HG02623 (cell line): ENCODE data around the gene ARFGAP3.

Experiments
- ATAC-seq: cut with Tn5 transposase; IDR thresholded peaks from one replicate; pipeline ENCODE4 v1.9.1; 2021; ENCODE audit warnings: moderate library complexity; ENCODE audit not compliant: unreplicated experiment

The ARFGAP3 gene

DNA sequence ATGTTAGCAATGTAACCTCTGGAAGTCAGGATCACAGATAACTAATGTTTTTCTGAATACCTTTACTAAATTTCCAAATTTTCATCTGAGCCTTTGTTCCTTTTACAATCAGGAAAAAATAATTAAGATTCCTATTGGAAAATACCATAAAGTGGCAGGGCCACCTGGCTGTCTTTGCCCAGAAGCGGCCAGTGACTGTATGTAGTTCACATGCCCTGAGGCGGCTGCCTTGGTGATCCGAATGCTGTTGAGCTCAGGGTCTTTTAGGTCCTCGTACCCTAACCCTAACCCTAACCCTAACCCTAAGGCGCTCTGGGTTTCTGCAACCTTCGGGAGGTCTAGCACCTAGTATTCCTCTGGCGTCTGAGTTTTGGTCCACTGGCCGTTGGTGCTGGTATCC lies 8.5 kb upstream of the ARFGAP3 start:
- no peak for ATAC-seq

DNA sequence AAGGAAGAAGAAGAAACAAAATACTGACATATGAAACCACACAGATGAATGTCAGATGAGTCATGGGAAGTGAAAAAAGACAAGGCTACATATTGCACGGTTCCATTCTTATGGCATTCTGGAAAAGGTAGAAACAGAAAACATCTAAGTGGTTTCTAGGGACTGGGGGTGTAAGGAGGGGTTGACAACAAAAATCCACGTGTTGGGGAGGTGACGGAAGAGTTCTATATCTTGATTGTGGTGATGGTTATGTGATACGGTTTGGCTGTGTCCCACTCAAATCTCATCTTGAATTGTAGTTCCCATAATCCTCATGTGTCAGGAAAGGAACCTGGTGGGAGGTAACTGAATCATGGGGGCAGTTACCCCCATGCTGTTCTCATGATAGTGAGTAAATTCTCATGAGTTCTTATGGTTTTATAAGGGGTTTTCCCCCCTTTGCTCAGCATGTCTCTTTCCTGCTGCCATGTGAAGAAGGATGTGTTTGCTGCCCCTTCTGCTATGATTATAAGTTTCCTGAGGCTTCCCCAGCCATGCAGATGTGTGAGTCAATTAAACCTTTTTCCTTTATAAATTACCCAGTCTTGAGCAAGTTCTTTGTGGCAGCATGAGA lies 6.4 kb upstream of the ARFGAP3 start:
- ATAC-seq, result no peak

DNA sequence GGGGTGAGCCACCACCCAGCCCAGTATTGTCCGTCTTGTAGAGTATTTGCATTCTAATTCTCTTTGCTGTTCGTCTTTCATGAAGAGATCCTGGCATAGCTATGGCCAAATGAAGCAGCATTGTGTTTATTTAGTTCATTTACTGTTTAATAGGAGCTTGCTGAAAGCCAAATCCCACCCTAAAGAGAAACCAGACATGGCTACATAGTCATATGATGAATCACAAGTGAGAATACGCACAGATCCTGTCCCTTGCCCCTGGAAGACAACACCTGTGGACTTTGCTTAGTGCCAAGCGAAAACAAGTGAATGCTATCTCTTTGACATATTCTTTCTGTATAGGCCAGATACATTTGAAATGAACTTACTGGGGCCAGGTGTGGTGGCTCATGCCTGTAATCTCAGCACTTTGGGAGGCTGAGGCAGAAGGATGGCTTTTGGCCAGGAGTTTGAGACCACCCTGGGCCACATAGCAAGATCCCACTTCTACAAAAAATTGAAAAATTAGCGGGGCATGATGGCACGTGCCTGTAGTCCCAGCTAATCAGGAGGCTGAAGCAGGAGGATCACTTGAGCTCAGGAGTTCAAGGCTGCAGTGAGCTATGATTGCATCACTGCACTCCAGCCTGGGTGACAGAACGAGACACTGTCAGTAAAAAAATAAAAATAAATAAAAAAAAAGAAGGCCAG lies 5.1 kb upstream of the ARFGAP3 start:
- ATAC-seq, result no peak

DNA sequence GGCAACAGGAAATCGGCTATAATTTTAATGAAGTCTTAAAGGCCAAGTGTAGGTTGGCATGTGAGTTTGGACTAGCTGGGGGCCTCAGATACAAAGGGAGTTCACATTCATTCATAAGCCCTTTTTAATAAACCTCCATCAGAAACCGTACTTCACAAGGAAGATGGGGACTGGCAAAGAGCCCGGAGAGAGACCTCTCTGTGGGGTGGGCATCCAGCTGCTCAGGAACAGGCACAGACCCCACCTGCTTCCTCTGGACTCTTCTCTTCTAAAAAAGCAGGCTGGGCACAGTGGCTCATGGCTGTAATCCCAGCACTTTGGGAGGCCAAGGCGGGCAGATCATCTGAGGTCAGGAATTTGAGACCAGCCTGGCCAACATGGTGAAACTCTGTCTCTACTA lies 3.9 kb upstream of the ARFGAP3 start:
- ATAC-seq, result no peak

DNA sequence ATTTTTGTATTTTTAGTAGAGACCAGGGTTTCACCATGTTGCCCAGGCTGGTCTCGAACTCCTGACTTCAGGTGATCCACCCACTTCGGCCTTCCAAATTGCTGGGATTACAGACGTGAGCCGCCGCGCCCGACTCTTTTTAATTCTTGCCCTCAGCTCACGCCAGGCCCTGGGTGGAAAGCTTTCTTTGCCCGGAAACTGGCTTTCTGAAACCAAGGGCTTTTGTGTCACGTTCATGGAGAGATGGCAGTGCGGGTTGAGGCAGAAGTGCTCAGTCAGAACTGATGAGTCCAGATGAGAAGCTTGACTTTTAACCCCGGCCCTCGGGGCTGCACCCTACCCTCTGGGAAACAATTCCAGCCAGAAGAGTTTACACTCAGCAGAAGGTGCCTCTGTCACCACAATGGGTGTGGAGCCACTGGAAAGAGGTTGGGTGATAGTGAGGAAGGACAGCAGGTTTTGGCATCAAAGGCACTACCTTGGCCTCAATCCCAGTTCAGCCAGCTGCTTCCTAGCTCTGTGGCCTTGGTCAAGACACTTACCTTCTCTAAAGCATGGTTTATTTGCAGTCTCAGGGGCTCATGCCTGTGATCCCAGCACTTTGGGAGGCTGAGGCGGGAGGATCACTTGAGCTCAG lies 890 bp upstream of the ARFGAP3 start:
- ATAC-seq, result no peak

DNA sequence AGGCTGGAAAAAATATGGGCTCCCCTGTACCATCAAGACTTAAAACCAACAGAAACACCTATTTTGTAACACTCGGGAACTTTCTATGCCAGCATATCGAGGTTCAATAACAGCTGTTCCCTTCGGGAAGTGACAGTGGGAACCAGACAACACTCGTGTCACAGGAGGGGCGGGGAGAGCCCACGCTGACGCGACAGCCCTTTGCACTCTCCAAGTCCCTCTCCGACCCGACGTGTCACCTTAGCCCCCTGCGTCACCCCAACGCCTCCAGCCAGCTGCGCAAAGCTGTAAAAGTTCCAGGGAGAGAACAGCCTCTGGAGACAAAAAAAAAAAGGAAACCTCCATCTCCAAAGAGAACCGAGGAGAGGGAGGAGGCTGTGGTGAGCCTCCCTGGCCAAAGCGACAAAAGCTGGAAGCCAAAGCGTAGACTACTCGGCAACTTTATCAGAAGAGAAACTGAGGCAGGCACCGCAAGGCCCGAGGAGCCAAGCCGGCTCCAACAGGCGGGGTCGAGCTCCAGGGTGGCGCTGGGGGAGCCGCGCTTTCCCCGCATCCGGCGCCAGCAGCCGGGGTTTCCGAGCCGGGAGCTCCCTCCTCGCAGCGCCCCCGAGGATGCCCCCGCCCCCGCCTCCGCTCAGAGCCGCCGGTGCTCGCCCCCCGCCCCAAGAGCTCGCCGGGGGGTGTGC lies 751 bp downstream of the ARFGAP3 start:
- peak; percentile 20 for ATAC-seq

DNA sequence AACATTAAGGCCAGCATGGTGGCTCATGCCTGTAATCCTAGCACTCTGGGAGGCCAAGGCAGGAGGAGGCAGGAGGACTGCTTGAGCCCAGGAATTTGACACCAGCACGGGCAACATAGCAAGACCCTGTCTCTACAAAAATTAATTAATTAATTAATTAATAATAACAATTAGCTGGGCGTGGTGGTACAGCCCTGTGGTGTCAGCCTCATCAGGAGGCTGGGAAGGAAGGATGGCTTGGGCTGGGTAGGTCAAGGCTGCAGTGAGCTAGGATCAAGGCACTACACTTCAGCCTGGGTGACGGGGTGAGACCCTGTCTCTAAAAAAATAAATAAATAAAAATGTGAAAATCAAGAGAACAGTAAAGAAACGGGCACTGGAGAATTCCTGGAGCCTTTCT lies 1.4 kb downstream of the ARFGAP3 start:
- ATAC-seq, result no peak

DNA sequence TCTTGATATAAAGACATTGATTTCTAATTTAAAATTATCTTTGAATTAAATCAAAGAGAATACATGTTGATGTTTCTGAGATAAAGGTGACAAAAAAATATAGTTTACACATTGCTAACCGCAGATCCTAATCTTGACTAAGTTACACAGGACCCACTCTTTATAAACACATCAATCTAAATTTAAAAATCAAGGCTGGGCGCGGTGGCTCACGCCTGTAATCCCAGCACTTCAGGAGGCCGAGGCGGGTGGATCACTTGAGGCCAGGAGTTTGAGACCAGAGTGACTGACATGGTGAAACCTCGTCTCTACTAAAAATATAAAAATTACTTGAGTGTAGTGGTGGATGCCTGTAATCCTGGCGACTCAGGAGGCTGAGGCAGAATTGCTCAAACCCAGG lies 1.9 kb downstream of the ARFGAP3 start:
- no peak for ATAC-seq

DNA sequence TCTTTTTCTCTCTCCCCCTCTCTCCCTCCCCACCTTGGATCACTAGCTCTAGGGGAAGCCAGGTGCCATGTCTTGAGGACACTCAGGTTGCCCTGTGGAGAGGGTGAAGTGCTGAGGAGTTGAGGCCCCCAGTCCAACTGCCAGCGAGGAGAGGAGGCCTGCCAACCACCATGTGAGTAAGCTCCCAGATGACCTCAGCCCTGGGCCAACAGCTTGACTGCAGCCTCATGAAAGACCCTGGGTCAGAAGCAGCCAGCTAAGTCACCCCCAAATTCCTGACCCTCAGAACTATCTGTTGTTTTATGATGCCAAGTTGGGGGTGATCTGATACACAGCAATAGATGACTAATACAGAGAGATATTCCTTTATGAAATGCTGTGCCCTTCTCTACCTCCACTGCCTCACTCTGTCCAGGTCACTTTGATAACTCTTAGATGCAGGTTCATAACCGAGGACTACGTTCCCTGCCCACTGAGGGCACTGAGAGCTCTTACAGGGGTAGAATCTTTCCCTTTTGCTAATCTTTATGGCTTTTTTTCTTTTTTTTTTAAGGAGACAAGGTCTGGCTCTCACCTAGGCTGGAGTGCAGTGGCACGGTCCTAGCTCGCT lies 8.0 kb downstream of the ARFGAP3 start:
- ATAC-seq, result no peak

DNA sequence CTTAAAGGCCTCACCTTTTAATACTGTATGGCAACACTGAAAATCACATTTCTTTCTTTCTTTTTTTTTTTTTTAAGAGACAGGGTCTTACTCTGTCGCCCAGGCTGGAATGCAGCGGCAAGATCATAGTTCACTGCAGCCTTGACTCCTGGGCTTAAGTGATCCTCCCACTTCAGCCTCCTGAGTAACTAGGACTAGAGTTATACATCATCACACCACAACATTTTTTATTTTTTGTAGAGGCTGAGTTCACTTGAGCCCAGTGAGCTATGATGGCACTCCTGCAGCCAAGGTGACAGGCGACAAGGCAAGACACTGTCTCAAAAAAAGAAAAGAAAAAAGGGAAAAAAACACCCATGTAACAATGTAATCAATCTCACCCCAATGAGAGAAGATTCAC lies 10.0 kb downstream of the ARFGAP3 start:
- no peak for ATAC-seq

DNA sequence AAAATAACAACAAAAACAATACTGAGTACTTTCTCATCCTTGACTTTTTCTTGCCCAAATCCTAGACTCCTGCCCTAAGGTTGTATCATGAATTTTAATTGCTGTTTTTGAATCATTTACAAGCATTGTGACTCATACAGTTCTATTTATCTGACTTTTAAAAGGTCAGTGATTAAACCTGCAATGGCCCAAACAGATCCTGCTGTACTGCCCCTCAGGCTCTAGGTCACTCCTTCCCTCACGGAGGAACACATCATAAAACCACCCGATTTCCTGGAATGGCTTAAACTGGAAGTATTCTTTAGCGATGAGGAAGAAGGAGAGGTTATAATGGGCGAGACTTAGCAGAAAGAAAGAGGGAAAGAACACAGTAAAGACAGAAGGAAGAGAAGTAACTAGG lies 12.3 kb downstream of the ARFGAP3 start:
- ATAC-seq, result no peak

DNA sequence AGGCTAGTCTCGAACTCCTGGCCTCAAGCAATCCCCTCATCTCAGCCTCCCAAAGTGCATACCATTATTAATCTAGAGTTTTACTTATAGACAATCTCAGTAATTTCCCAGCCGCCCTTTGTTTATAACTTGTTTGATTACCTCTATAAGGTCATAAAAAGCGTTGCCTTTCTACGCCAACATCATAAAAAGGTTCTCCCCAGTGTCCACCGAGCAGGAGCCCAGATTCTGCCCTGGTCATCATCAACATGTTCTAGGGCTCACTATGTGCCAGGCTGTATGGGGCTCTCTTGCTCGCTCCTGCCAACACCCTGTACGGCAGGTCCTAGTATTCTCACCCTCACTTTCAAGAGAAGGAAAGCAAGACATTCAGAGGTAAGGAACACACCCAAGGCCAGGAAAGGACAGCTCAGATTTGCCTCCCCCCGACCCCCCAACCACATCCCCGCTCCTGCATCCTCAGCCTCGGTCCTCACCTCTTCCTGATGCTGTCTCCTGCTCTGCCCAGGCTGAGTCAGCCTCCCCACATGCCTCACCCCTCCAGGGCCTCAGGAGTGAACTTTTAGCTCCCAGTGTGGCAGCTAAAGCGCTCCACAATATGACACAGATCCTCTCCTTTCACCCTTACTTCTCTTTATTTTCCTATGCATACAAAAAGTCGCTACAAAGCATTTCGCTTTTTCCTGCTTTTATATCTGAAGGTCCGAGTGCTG lies 14.3 kb downstream of the ARFGAP3 start:
- ATAC-seq, result no peak

DNA sequence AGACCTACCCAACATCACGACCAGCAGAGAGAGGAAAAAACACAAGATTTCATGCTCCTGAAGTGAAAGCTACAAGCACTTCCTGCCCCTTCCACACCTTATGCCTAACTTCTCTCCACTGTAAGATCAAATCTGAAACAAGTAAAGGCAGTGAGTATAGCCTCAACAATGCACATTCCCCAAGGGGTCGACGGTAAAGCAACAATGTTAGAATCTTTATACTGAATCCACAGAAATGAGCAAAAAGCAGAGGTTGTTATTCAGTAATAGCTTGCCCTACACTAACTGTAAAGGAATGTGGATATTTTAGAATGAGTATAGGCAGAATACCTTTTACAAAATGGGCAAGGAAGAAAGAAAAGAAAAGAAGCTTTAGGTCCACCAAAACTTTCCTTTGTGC lies 15.6 kb downstream of the ARFGAP3 start:
- no peak for ATAC-seq

DNA sequence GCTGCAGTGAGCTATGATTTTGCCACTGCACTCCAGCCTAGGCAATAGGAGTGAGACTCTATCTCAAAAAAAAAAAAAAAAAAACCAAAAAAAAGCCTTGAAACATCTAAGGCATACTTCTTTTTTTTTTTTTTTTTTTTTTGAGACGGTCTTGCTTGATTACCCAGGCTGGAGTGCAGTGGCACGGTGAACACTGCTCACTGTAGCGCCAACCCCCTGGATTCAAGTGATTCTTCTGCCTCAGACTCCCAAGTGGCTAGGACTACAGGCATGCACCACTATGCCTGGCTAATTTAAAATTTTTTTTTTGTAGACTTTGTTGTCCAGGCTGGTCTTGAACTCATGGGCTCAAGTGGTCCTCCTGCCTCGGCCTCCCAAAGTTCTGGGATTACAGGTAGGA lies 19.5 kb downstream of the ARFGAP3 start:
- no peak for ATAC-seq

DNA sequence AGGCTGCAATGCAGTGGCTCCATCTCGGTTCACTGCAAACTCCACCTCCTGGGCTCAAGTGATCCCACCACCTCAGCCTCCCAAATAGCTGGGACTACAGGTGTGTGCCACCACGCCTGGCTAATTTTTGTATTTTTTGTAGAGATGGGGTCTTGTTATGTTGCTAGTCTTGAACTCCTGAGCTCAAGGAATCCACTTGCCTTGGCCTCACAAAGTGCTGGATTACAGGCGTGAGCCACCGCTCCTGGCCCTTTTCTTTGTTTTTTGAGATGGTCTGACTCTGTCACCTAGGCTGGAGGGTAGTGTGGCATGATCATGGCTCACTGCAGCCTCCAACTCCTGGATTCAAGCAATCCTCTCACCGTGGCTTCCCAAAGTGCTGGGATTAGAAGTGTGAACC lies 21.0 kb downstream of the ARFGAP3 start:
- ATAC-seq, result no peak

DNA sequence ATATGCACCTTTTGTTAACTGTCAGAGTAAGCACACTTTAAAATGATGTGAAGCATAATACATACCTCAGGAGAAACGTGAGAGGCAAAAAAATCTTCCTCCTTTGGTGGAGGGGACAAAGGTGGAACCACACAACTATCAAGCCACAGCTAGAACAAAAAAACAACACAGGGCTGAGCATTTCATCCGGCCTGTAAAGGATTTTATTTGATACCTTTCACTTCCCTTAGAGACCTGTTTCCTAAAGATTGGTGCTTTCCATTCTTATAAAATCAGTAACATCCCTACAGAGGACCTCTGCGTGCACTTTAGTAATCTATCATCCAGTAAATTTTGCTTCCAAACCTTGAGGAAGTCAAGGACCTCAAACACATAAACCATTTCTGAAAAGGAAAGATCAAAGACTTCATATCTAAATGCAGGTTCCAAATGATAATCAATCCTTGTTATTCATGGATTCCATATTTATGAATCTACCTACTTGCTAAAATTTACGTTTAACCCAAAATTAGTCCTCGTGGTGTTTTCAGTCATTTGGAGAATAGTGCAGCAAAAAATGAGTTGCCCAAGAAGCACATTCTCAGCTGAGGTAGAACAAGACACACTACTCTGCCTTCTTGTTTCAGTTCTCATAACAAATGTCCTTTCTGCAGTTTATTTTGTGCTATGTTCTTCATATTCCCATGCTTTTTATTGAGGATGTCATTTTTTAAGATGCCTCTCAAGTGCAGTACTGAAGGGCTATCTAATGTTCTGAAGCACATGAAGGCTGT lies 22.7 kb downstream of the ARFGAP3 start:
- ATAC-seq, result no peak

DNA sequence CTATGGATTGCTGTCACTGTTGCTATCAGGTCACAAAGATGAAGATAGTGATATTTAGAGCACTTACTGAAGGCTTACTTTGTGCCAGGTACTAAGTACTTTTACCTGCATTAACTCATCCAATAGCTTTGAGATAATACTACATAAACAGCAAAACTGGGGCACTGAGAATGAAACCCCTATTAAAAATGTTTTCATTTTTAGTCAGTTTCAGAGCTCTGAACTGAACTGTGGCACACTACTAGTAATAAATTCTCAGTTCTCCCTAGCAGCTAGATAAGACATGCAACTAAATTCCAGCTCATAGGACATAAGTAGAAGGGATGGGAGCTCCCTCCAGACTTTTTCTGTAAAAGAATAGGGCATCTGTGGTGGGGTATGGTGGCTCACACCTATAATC lies 24.0 kb downstream of the ARFGAP3 start:
- ATAC-seq, result no peak

DNA sequence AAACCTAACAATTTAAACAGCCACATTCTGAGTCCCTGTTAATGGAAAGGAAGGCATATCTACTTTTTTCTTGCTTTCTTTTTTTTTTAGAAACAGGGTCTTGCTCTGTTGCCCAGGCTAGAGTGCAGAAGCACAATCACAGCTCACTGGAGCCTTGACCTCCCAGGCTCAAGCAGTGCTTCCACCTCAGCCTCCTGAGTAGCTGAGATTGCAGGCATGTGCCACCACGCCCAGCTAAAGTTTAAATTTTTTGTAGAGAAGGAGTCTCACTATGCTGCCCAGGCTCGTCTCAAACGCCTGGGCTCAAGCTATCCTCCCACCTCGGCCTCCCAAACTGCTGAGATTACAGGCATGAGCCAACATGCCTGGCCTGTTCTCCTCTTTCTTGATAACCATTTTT lies 25.4 kb downstream of the ARFGAP3 start:
- no peak for ATAC-seq

DNA sequence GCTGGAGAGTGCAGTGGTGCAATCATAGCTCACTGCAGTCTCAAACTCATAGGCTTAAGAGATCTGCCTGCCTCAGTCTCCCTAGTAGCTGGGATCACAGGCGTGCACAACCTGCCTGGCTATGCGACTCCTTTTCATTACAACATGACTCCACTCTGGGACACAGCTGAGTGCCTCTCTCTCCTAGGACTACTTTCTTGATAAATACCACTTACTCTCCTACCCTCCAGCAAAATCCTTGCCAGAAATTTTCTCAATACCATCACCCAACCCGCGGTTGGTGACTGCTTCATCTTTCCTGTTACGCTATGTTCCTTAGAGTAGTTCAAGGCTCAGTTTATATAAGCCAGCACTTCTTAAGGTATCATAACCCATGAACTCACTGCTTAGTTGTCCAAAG lies 26.9 kb downstream of the ARFGAP3 start:
- no peak for ATAC-seq

DNA sequence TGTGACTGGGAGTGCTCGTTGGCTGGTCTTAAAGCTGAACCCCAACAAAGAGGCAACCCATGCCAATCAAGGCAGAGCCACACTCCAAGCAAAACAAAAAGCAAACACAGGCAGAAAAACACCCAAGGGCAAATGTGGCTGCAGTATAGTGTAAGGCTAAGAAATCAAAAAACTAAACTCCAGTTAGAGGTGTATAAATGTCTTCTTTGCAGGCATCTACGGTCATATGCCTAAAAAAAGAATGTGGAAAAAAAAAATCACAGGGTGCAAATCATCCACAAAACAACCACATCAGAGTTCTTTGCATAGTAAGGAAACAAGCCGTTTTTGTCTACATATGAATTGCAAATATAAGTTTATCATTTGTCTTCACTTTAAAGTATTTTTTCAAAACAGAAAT lies 27.8 kb downstream of the ARFGAP3 start:
- ATAC-seq, result no peak
